GM12878 (cell line): ENCODE measurements around the gene KMO. TPM values are rescaled to one million over a fixed set of nuclear protein-coding genes. Genes with fewer than 3 reads are reported as not detected.
A peak's percentile ranks its signal among the peaks of the same experiment; 100 is the strongest.

ENCODE experiments used
- CREM ChIP-seq: IDR thresholded peaks from 2 replicates; pipeline ENCODE4 v1.6.1; 2014; ENCODE audit warnings: antibody characterized with exemption, low read depth
- EED ChIP-seq: sonication (generic); IDR thresholded peaks from 2 replicates; pipeline ENCODE4 v1.6.1; 2016; ENCODE audit warnings: antibody characterized with exemption, low read depth
- FOS ChIP-seq: IDR thresholded peaks from 3 replicates; pipeline ENCODE4 v1.6.1; 2011; ENCODE audit warnings: borderline replicate concordance; ENCODE audit not compliant: insufficient read length; ENCODE audit errors: extremely low read depth
- GATAD2B ChIP-seq: fragments of 450-650 bp; conservative IDR thresholded peaks from 2 replicates; pipeline ENCODE4 v1.6.1; 2017; ENCODE audit warnings: low read depth, mild to moderate bottlenecking, moderate library complexity
- KLF5 ChIP-seq: fragments of 450-650 bp; IDR thresholded peaks from 2 replicates; pipeline ENCODE4 v1.6.1; 2014; ENCODE audit warnings: mild to moderate bottlenecking; ENCODE audit not compliant: partially characterized antibody
- MLLT1 ChIP-seq: fragments of 450-650 bp; IDR thresholded peaks from 2 replicates; pipeline ENCODE4 v1.6.1; 2016; ENCODE audit warnings: mild to moderate bottlenecking
- NRF1 ChIP-seq: conservative IDR thresholded peaks from 2 replicates; pipeline ENCODE4 v1.6.1; 2011; ENCODE audit warnings: mild to moderate bottlenecking, low read depth, low read length, improper control_type of control experiment
- REST ChIP-seq: IDR thresholded peaks from 2 replicates; pipeline ENCODE4 v1.6.1; 2012; ENCODE audit warnings: mild to moderate bottlenecking, low read depth, low read length
- SMAD5 ChIP-seq: IDR thresholded peaks from 2 replicates; pipeline ENCODE4 v1.6.1; 2016; ENCODE audit warnings: antibody characterized with exemption, low read depth
- STAT1 ChIP-seq: fragments of 450-650 bp; conservative IDR thresholded peaks from 2 replicates; pipeline ENCODE4 v1.6.1; 2014; ENCODE audit warnings: antibody characterized with exemption, mild to moderate bottlenecking
- SUPT20H ChIP-seq: IDR thresholded peaks from 2 replicates; pipeline ENCODE4 v1.6.1; 2011; ENCODE audit warnings: low read depth, mild to moderate bottlenecking, low read length, moderate library complexity, borderline replicate concordance; ENCODE audit not compliant: control insufficient read depth
- TCF7 ChIP-seq: IDR thresholded peaks from 2 replicates; pipeline ENCODE4 v1.6.1; 2014; ENCODE audit warnings: antibody characterized with exemption, borderline replicate concordance
- ZBTB33 ChIP-seq: fragments of 450-650 bp; IDR thresholded peaks from 2 replicates; pipeline ENCODE4 v1.6.1; 2017; ENCODE audit warnings: mild to moderate bottlenecking
- polyA plus RNA-seq, 11 experiments: library from polyadenylated mRNA; depleted of rRNA in 4 of 11; unstranded in 6 of 11; stranded (reverse) in 5 of 11; fragments of >200 nt; fragmentation: Nextera tagmentation in 4 of 11; fragmentation: Illumina TruSeq in 1 of 11; extraction: Ambion mirVana in 4 of 11; extraction: Trizol in 1 of 11; gene quantifications; 1 replicate in 1 of 11; 2 replicates in 10 of 11; pipeline versions ENCODE4 v1.2.1 to v1.2.3, GENCODE V29; 2011 to 2016; ENCODE audit warnings: inconsistent platforms in 2 of 11, missing spikeins in 2 of 11, low read depth in 1 of 11
- total RNA-seq, 4 experiments: library from RNA; depleted of rRNA in 3 of 4; stranded (reverse); fragments of >200 nt in 3 of 4; fragmentation: Illumina TruSeq in 1 of 4; extraction: Trizol in 1 of 4; gene quantifications; 2 replicates each; pipeline versions ENCODE4 v1.2.1 to v1.2.3, GENCODE V29; 2013 to 2021
- TF ChIP-seq, protein P1 (sequence below): IDR thresholded peaks from 2 replicates; pipeline ENCODE4 v1.6.1; 2012; ENCODE audit warnings: low read depth, low read length, improper control_type of control experiment
- TF ChIP-seq, protein P2 (sequence below): IDR thresholded peaks from 2 replicates; pipeline ENCODE4 v1.6.1; 2012; ENCODE audit warnings: improper control_type of control experiment, low read depth, low read length; ENCODE audit not compliant: insufficient replicate concordance

KMO gene
- total and polyA plus RNA-seq, 10 of the 15 experiments (the other 5 are each of a cell fraction or from before 2014, with no cell fraction given): 0.68 to 5.9 (median 1.5) TPM

DNA sequence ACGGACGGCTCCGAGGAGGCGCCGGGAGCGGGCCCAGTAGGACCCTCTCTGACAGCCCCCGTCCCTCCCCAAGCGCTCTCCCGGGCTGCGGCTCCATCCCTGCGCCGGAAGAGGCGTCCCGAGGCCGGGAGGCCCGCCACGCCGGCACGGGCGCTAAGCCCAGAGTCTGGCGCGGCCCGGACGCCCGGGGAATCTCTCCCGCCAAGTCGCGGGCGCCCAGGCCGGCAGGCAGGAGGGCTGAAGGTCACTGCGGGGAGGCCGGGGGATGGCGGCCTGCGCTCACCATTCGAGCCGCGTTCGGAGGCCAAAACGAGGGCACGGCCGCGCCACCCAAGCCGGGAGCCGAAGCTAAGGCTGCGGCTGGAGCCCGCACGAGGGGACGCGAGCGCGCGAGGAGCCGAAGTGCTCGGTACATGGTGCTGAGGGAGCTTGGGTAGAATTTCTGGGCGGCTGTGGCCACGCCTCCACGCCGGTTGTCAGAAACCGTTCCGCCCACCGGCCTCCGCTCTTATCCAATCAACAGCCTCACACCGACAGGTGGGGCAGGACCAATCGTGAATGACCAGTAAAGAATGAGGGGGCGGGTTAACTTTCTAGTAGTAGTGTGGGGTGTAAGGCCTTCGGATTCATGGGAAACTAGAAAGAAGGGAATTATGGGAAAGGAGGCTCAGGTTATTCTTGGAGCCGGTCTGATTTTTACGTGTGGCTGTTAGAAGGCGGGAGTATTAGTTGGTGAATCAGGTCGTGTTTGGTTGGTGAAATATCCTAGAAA, 12.7 kb upstream of the KMO start, which contains the start of gene FH (continued):
- no peak for TF ChIP-seq REST
- TF ChIP-seq MLLT1: no peak
- TF ChIP-seq FOS: peak; percentile 50
- no peak for TF ChIP-seq KLF5
- TF ChIP-seq SUPT20H: no peak
- TF ChIP-seq, protein P1, sequence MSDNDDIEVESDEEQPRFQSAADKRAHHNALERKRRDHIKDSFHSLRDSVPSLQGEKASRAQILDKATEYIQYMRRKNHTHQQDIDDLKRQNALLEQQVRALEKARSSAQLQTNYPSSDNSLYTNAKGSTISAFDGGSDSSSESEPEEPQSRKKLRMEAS: 0 out of 2 replicates have a peak, but pooled peaks have one; percentile 57
- TF ChIP-seq CREM: peak; percentile 37; the same call in 1 of the 2 replicates
- peak; percentile 53; the same call in 1 of the 2 replicates for TF ChIP-seq SMAD5
- TF ChIP-seq EED: peak; percentile 55
- peak; percentile 78 for TF ChIP-seq GATAD2B
- TF ChIP-seq TCF7: no peak
- TF ChIP-seq, protein P2, sequence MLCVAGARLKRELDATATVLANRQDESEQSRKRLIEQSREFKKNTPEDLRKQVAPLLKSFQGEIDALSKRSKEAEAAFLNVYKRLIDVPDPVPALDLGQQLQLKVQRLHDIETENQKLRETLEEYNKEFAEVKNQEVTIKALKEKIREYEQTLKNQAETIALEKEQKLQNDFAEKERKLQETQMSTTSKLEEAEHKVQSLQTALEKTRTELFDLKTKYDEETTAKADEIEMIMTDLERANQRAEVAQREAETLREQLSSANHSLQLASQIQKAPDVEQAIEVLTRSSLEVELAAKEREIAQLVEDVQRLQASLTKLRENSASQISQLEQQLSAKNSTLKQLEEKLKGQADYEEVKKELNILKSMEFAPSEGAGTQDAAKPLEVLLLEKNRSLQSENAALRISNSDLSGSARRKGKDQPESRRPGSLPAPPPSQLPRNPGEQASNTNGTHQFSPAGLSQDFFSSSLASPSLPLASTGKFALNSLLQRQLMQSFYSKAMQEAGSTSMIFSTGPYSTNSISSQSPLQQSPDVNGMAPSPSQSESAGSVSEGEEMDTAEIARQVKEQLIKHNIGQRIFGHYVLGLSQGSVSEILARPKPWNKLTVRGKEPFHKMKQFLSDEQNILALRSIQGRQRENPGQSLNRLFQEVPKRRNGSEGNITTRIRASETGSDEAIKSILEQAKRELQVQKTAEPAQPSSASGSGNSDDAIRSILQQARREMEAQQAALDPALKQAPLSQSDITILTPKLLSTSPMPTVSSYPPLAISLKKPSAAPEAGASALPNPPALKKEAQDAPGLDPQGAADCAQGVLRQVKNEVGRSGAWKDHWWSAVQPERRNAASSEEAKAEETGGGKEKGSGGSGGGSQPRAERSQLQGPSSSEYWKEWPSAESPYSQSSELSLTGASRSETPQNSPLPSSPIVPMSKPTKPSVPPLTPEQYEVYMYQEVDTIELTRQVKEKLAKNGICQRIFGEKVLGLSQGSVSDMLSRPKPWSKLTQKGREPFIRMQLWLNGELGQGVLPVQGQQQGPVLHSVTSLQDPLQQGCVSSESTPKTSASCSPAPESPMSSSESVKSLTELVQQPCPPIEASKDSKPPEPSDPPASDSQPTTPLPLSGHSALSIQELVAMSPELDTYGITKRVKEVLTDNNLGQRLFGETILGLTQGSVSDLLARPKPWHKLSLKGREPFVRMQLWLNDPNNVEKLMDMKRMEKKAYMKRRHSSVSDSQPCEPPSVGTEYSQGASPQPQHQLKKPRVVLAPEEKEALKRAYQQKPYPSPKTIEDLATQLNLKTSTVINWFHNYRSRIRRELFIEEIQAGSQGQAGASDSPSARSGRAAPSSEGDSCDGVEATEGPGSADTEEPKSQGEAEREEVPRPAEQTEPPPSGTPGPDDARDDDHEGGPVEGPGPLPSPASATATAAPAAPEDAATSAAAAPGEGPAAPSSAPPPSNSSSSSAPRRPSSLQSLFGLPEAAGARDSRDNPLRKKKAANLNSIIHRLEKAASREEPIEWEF: no peak
- no peak for TF ChIP-seq STAT1
- TF ChIP-seq ZBTB33: no peak
- no peak for TF ChIP-seq NRF1
